GM18858 (cell line): ENCODE measurements around the gene CD248.
"Not testable (repeated sequence)": the region's sequence is repeated elsewhere in the genome, so short reads cannot be mapped to it uniquely, and the experiment has no call there.

Experiments used
- ATAC-seq: cut with Tn5 transposase; IDR thresholded peaks from one replicate; pipeline ENCODE4 v1.9.1; 2021; ENCODE audit not compliant: unreplicated experiment

The CD248 gene

DNA sequence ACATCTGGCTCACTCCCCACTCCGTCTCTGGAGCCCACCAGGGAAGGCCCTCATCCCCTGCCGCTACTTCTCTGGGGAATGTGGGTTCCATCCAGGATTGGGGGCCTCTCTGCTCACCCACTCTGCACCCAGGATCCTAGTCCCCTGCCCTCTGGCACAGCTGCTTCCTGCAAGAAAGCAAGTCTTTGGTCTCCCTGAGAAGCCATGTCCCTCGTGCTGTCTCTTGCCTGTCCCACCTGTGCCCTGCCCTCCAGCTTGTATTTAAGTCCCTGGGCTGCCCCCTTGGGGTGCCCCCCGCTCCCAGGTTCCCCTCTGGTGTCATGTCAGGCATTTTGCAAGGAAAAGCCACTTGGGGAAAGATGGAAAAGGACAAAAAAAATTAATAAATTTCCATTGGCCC is 39.8 kb downstream of the CD248 start:
- not testable (repeated sequence) for ATAC-seq

DNA sequence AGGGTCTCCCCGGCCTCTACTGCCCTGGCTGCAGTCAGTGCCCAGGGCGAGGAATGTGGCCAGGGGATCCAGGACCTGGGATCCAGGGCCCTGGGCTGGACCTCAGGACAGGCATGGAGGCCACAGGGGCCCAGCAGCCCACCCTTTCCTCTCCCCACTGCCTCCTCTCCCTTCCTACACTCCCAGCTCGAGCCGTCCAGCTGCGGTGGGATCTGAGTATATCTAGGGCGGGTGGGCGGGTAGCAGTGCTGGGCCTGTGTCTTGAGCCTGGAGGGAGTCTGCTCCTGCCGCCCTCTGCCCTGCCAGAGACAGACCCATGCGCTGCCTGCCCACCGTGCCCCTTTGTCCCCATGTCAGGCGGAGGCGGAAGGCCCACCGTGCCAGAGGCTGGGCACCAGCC is 40.2 kb downstream of the CD248 start:
- ATAC-seq, result not testable (repeated sequence)

DNA sequence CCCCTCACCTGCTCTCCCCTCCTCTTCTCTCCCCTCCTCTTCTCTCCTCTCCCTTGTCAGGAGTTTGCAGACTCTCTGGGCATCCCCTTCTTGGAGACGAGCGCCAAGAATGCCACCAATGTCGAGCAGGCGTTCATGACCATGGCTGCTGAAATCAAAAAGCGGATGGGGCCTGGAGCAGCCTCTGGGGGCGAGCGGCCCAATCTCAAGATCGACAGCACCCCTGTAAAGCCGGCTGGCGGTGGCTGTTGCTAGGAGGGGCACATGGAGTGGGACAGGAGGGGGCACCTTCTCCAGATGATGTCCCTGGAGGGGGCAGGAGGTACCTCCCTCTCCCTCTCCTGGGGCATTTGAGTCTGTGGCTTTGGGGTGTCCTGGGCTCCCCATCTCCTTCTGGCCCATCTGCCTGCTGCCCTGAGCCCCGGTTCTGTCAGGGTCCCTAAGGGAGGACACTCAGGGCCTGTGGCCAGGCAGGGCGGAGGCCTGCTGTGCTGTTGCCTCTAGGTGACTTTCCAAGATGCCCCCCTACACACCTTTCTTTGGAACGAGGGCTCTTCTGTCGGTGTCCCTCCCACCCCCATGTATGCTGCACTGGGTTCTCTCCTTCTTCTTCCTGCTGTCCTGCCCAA is 40.7 kb downstream of the CD248 start:
- ATAC-seq, result no peak

DNA sequence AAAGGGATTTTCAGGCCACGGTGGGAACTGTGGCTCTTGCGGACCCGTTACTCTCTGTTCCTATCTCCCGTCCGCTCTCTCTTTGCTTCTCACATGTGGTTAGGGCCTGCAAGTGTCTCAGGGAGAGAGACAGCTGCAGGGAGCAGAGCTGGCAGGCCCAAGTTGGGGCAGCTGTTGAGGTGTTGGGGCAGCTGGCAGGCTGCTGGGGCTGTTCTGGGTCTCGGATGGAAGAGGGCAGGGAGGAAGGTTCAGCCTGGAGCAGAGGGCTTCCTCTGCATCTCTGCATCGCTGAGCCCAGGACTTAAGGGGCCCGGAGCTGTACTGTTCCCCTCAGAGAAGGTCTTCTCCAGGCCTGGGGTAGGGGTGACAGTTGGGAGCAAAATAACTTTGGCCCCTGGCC is 41.4 kb downstream of the CD248 start:
- no peak for ATAC-seq

DNA sequence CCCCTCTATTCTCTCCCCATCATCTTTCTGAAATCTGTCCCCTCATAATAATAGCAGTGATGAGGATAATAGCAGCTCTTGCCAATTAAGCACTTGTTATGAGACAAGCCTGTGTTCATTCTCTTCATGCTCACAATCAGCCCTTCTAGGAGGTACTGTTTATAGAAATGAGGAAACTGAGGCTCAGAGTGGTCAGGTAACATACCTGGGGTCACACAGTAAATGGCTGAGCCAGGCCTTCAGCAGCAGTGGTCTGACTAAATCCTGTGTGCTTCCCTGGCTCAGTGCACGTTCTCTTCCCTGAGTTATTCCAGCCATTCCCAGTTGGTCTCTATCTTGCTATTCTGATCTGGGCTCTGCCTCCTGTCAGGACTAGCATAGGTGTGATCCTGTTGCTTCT is 42.6 kb downstream of the CD248 start:
- ATAC-seq, result no peak

DNA sequence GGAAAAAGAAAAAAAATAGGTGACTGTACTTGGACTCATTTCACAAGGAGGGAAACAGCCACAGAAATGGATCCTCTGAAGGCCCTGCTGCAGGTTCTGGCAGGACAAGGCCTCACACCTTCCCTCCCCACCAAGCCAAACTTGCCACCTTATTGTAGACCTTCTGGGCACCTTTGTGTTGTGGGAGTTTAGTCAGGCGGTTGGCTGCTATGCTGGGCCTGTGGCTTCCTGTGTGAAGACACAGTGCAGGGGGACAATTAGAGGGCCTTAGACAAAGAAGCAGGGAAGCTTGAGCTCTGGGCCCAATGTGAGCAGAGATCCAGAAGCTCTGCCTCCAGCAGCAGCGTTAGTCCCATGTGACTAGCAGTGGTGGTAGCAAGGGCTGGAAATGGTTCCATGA is 44.2 kb downstream of the CD248 start:
- ATAC-seq, result no peak

DNA sequence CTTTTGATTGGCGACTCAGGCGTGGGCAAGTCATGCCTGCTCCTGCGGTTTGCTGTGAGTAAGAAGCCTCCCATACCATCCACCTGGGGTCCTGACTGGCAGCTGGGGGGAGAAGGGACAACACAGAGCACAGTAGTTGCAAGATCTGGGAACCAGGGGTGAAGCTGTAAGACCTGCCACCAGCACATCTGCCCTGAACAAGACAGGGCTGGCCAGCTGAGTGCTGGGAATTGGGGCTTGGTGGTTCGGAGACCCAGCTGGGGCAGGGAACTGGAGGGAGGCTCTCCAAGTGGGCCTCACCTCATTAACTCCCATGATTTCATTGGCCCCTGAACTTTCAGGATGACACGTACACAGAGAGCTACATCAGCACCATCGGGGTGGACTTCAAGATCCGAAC is 45.0 kb downstream of the CD248 start:
- ATAC-seq, result no peak

DNA sequence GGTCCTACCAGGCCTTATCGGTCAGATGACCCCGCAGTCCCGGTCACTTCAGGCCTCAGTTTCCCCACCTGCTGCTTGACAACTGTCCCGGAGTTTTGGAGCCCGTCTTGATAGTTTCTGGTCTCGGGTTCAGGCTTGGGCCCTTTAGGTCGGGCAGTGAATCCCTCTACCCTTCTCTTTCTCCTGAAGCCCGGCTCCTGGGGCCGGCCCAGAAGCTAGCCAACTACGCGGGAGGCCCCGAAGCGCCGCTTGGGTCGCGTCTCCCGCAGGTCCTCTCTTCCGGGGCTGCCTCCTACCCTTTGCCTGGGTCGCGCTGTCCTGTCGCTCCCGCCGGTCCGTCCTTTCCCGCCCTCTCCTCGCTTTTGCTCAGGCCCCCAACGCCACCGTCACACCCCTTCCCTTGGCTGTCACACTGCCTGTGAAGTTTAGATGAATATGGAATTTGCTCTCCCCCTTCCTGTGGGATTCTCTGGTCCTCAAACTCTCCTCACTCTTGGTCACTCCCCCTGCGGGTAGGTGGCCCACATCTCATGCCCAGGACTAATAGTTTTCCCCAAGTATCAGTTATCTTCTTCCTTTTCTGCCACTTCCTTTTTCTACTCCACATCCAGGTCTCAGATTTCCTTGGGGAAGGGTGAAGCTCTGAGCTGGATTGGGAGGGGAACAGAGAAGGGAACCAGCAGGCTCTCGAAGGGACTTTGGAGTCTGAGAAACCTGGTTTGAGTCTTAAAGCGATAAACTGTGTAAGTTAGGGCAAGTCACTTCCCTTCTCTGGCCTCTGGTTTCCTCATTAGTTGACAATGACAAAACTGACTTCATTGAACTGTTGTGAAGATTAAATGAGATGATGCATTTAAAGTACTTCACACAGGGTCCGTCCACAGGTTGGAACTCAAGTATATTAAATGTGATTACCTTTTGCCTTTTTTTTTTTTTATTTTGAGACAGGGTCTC is 47.6 kb downstream of the CD248 start:
- no peak for ATAC-seq

DNA sequence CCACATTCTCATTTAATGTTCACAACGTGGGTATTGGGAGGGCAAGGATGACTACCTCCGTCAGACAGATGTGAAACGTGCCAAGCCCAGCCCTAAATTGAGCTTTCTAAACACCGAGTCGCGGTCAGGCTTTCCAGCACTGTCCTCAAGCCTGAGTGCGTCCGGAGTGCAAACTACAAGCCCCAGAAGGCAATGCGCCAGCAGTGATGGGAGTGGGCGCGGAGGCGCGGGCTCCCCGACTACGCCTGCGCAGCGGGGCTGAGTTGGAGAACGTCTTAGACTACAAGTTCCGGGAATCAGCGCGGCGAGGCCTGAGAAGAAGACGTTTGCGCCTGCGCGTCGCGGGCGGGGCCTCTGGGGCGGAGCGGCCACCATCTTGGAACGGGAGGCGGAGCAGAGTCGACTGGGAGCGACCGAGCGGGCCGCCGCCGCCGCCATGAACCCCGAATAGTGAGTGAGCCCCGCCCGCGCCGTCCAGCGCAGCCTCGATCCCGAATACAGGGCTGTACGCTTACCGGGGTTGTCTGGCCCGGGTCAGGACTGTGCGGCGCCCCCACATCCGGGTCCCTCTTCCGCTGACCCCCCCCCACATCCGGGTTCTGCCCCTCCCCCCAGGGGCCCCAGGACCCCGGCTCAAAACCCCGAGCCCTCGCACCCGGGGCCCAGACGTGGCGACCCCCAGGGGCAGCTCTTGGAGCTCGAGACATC is 48.4 kb downstream of the CD248 start, which contains the start of gene RAB1B:
TSS of gene RAB1B (plus strand) at position 396 of the 708 bp plus-strand sequence. CDS start at position 437, 41 bp downstream.
- peak; percentile 81 for ATAC-seq

DNA sequence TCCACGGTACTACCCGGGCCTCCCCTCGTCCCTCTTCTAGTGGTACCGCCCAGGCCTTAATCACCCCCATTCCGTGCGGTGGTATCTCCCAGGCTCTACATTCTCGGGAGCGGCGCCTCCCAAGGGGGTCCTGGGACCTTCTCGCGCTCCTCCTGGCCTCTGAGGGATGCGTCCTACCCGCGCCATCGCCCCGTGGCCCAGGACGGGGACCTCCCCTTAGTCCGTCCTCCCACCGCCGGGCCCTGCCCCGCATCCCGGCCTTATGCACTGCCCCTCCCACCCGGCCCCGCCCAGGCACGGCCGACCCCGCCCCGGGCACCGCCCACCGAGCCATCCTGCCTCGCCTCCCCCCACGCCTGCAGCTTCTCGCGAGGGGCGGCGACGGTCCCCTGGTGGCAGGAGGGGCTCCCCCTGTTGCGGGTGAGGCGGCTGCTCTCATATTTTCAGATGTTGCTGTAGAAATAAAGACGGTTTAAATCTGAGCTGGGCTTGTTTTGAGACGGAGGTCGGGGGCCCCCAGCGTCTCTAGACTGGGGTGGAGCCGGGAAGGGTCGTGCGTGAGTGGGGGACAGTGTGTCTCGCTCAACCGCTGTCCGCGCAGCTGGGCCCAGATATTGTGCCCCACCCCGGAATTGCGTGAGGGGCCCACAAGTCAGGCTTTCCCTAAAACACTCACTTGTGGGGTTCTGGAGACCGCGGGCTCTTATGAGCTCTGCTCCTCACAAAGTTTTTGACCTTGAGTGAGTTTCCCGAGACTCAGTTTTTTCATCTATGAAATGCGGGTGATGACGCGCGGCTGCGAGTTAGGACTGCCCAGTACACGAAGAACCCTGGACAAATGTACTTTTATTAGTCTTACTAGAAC is 49.2 kb downstream of the CD248 start:
- no peak for ATAC-seq

DNA sequence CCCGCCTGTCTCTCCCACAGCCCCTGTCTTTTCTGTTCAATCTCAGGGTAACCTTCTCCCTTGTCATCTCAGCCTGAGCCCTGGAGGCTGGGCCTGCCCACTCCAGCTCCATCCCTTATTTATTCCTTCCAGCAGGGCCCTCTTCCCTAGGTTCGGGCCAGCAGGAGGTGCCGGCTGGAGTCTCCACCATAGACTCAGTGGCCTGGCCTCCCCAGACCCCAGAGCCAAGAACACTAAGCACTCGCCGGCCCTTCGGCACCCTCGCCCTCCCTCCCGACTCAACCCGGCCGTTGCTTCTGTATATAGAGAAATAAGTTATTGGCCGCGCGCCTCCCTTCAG is 49.8 kb downstream of the CD248 start:
- no peak for ATAC-seq

DNA sequence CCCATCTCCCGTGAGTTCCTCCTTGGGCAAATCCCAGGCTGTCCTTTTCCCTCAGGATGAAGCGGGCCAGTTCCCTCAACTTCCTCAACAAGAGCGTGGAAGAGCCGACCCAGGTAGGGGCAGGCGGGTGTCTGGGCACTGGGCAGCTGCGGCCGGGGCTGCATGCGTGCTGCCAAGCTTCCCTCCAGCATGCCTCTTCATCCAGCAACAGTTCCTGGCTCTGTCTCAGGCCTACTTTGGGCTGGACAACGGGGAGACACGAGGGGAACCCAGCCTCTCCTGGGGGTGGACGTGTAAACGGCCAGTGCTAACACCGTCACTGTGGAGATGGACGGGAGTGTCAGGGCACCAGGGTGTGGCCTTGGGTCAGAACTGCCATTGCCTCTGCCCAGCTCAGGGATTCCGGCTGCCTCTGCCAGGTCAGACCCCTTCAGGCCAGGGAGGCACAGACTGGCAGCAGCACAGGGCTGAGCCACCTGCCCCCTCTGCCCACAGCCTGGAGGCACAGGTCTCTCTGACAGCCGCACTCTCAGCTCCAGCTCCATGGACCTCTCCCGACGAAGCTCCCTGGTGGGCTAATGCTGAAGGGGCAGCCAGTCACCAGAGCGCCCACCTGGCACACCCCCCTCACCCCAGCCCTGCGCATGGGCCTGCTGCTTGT is 50.3 kb downstream of the CD248 start:
- ATAC-seq, result no peak

DNA sequence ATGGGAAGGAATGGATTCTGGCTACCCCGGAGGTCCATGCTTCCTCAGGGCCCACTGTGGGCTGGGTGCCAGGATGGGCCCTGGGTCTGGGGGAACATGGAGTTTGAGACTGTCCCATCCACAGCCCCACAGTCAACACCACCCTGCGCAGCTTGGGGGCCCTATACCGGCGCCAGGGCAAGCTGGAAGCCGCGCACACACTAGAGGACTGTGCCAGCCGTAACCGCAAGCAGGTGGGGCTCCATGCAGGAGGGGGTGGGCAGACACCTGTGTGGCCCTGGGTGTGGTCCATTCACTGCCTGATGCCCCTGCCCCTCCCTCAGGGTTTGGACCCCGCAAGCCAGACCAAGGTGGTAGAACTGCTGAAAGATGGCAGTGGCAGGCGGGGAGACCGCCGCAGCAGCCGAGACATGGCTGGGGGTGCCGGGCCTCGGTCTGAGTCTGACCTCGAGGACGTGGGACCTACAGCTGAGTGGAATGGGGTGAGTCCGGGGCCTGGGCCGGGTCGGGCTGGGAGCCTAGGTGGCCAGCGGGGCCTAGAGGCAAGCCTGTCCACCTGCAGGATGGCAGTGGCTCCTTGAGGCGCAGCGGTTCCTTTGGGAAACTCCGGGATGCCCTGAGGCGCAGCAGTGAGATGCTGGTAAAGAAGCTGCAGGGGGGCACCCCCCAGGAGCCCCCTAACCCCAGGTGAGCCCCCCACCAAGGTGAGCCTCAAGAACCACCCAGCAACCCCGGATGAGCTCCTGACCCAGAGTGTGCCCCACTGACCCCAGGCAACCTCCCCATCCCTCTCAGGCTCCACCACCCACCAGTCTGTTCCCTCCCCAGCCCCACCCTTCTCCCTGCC is 51.1 kb downstream of the CD248 start:
- ATAC-seq, result no peak

DNA sequence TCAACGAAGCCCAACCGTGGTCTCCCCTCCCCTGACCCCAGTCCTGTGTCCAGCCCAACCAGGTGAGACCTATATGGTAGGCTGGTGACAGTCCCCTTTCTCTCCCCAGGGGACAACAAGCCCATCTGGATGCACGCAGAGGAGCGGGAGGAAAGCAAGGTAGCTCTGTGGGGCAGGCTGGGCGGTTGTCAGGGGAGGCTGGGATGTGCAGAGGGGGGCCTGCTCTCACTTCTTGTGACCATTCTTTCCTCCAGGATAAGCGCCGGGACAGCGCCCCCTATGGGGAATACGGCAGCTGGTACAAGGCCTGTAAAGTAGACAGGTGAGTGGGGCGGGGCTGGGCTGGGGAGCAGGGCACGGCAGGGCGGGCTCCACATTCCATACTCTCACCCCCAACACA is 51.9 kb downstream of the CD248 start:
- no peak for ATAC-seq
